Endothelial cell of umbilical vein (primary cell): ENCODE data around the gene C15orf61. TPM values are rescaled to one million over a fixed set of nuclear protein-coding genes. Genes with fewer than 3 reads are reported as not detected.

ENCODE experiments used
- BruUV-seq: library from RNA; stranded (reverse); fragments of 400-500 nt; replicated peaks from 2 replicates; lab custom pipeline; 2021; lab: Mats Ljungman, UMichigan
- CTCF ChIA-PET: fragments of 300-600, 350-600 bp; sonication (Branson Sonifier 250); formaldehyde crosslinking; loops from one replicate; lab custom pipeline; 2021; ENCODE audit warnings: antibody characterized with exemption, inconsistent platforms; lab: Charles Lee
- POLR2A ChIA-PET: fragments of 300-600, 350-600 bp; sonication (Branson Sonifier 250); formaldehyde crosslinking; loops from one replicate; lab custom pipeline; 2021; ENCODE audit warnings: antibody characterized with exemption, inconsistent platforms; lab: Charles Lee
- DNase-seq: peaks from one replicate; pipeline ENCODE4 v3.0.0-alpha.2; 2011; ENCODE audit warnings: low read depth, low spot score
- FAIRE-seq: peaks from 2 replicates; lab custom pipeline; 2011; peaks lifted over from hg19 to GRCh38; lab: Jason Lieb, UNC
- H2AFZ ChIP-seq: 2 replicates; pipeline ENCODE4 v1.6.0; 2012; ENCODE audit warnings: low read depth, low read length, control low read depth, inconsistent platforms
- H3K27ac ChIP-seq: 2 replicates; pipeline ENCODE4 v1.5.1; 2011; ENCODE audit warnings: low read depth, mild to moderate bottlenecking, control low read depth, low read length, moderate library complexity; ENCODE audit not compliant: insufficient read depth
- H3K27me3 ChIP-seq, 2 experiments: 2 replicates each; pipeline versions ENCODE4 v1.6.0 to v1.6.1; 2011; ENCODE audit warnings: low read length in 2 of 2, mixed read lengths in 1 of 2; ENCODE audit not compliant: control insufficient read depth in 2 of 2, insufficient read depth in 2 of 2
- H3K36me3 ChIP-seq, 2 experiments: 2 replicates in 1 of 2; 3 replicates in 1 of 2; pipeline ENCODE4 v1.5.1; 2011; ENCODE audit warnings: low read length in 2 of 2, mild to moderate bottlenecking in 1 of 2, moderate library complexity in 1 of 2; ENCODE audit not compliant: control insufficient read depth in 2 of 2, insufficient read depth in 2 of 2; ENCODE audit errors: extremely low read depth in 1 of 2
- H3K4me1 ChIP-seq: 3 replicates; pipeline ENCODE4 v1.5.1; 2011; ENCODE audit warnings: mild to moderate bottlenecking, low read length; ENCODE audit not compliant: control insufficient read depth, insufficient read depth; ENCODE audit errors: extremely low read depth
- H3K4me2 ChIP-seq: 2 replicates; pipeline ENCODE4 v1.6.1; 2011; ENCODE audit warnings: low read length, control low read depth, mixed read lengths; ENCODE audit not compliant: insufficient read depth
- H3K4me3 ChIP-seq, 3 experiments: fragments of 200-600 bp in 1 of 3; sonication (generic), shearing (Covaris generic) in 1 of 3; replicated peaks in 1 of 3; 2 replicates each; pipeline ENCODE4 v1.5.1; 2011 to 2016; ENCODE audit warnings: control low read depth in 3 of 3, low read length in 3 of 3, mild to moderate bottlenecking in 2 of 3, inconsistent platforms in 1 of 3, low read depth in 1 of 3, moderate library complexity in 1 of 3; ENCODE audit not compliant: insufficient read depth in 1 of 3
- H3K79me2 ChIP-seq: 2 replicates; pipeline ENCODE4 v1.6.0; 2012; ENCODE audit warnings: low read length, inconsistent platforms; ENCODE audit not compliant: control insufficient read depth, insufficient read depth
- H3K9ac ChIP-seq: replicated peaks from 2 replicates; pipeline ENCODE3; 2011; ENCODE audit warnings: low read length, control low read depth; ENCODE audit not compliant: insufficient read depth; ENCODE audit errors: extremely low read depth
- H3K9me1 ChIP-seq: replicated peaks from 3 replicates; pipeline ENCODE4 v1.6.0; 2011; ENCODE audit warnings: mild to moderate bottlenecking, low read length; ENCODE audit not compliant: control insufficient read depth, insufficient read depth; ENCODE audit errors: extremely low read depth
- H3K9me3 ChIP-seq: replicated peaks from 2 replicates; pipeline ENCODE4 v1.5.1; 2012; ENCODE audit warnings: low read length, inconsistent platforms; ENCODE audit not compliant: control insufficient read depth, insufficient read depth
- H4K20me1 ChIP-seq: replicated peaks from 2 replicates; pipeline ENCODE3; 2011; ENCODE audit warnings: mild to moderate bottlenecking, low read length; ENCODE audit not compliant: control insufficient read depth, insufficient read depth; ENCODE audit errors: extremely low read depth
- CTCF ChIP-seq, 2 donors: IDR thresholded peaks; 1 replicate in 1 of 2; 2 replicates in 1 of 2; pipeline ENCODE4 v1.5.1; 2011; ENCODE audit warnings: low read length in 2 of 2, mild to moderate bottlenecking in 2 of 2, moderate library complexity in 2 of 2, control low read depth in 1 of 2, inconsistent platforms in 1 of 2, low read depth in 1 of 2; ENCODE audit not compliant: insufficient read depth in 1 of 2; ENCODE audit errors: extremely low read depth in 1 of 2
- EZH2 ChIP-seq: IDR thresholded peaks from 2 replicates; pipeline ENCODE4 v1.6.1; 2012; ENCODE audit warnings: borderline replicate concordance, low read depth, mild to moderate bottlenecking, moderate library complexity, low read length, inconsistent platforms; ENCODE audit not compliant: severe bottlenecking
- FOS ChIP-seq: IDR thresholded peaks from 2 replicates; pipeline ENCODE4 v1.6.1; 2011; ENCODE audit warnings: mild to moderate bottlenecking, low read length, moderate library complexity, borderline replicate concordance; ENCODE audit not compliant: insufficient read depth
- GATA2 ChIP-seq: IDR thresholded peaks from 2 replicates; pipeline ENCODE4 v1.7.0; 2011; ENCODE audit warnings: low read depth, mild to moderate bottlenecking, moderate library complexity, mixed read lengths, low read length; ENCODE audit not compliant: insufficient read length, insufficient read depth
- JUN ChIP-seq: IDR thresholded peaks from 2 replicates; pipeline ENCODE4 v1.6.1; 2011; ENCODE audit warnings: borderline replicate concordance, low read depth; ENCODE audit not compliant: insufficient read length, insufficient read depth
- MAX ChIP-seq: IDR thresholded peaks from 2 replicates; pipeline ENCODE4 v1.6.1; 2011; ENCODE audit not compliant: insufficient read depth, insufficient read length
- MYC ChIP-seq: IDR thresholded peaks from one replicate; pipeline ENCODE4 v1.6.1; 2011; ENCODE audit warnings: mild to moderate bottlenecking, low read depth, low read length
- POLR2A ChIP-seq: IDR thresholded peaks from 2 replicates; pipeline ENCODE4 v1.6.1; 2012; ENCODE audit warnings: low read depth, mild to moderate bottlenecking, control low read depth, low read length
- POLR2AphosphoS5 ChIP-seq: IDR thresholded peaks from 2 replicates; pipeline ENCODE4 v1.6.1; 2012; ENCODE audit warnings: low read depth, mild to moderate bottlenecking, control low read depth, low read length, moderate library complexity; ENCODE audit not compliant: insufficient read depth
- dilution Hi-C: fragments of 300-500 bp; cut with MboI; formaldehyde crosslinking; loops from one replicate; pipeline ENCODE4 v1.15.0; 2019; ENCODE audit warnings: low sequenced_read_pairs; ENCODE audit not compliant: extremely low pct_ligation_motif_present
- intact Hi-C: fragments of 100-400 bp; cut with micrococcal nuclease; formaldehyde crosslinking; loops from one replicate; pipeline ENCODE4 v1.10.0; 2022
- polyA plus RNA-seq, 4 experiments: library from polyadenylated mRNA; depleted of rRNA in 3 of 4; stranded (reverse) in 3 of 4; unstranded in 1 of 4; fragments of >200 nt; gene quantifications; 2 replicates each; pipeline versions ENCODE4 v1.2.1 to v1.2.3, GENCODE V29; 2011 to 2012; ENCODE audit warnings: missing spikeins in 1 of 4
- total RNA-seq: library from RNA; stranded (reverse); gene quantifications from 2 replicates; pipeline ENCODE4 v1.2.3, GENCODE V29; 2021

The C15orf61 gene
- total and polyA plus RNA-seq, 2 donors (not counting 3 experiments of a cell fraction or from before 2014, with no cell fraction given), result 3.2 to 4.1 TPM

DNA sequence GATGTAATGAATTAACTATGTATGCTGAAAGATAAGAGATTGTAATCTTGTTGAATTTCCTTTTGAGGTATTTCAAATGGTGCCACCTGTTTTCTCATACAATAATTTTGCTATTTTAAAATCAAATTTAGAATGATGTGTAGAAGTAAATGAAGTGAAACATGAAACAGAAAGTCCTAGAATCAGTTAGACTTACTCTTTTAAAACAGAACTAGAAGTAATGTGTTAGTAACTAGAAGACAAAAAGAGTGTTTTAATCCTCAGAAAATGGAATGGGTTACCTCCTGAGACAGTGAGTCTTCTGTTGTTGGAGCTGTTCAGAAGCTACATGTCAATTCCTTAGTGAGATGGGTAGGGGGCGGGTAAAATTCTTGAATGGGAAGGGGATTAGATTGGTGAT lies 13.4 kb downstream of the C15orf61 start:
- Histone ChIP-seq H3K27me3 (no peaks in the 10 kb centered on the region), H3K4me2 (no peak overlapping the region), H3K9me1 (no peaks in the 10 kb centered on the region), H2AFZ (no peak overlapping the region), H3K79me2 (no peaks in the 10 kb centered on the region), H4K20me1 (no peaks in the 10 kb centered on the region), H3K9me3 (no peaks in the 10 kb centered on the region), H3K4me3 (no peak overlapping the region), H3K27ac (no peak overlapping the region), H3K36me3 (no peaks in the 10 kb centered on the region), H3K9ac (no peak overlapping the region), H3K4me1 (no peaks in the 10 kb centered on the region)
- intact Hi-C loops (loop anchor here (10.0 kb wide), 1 partner anchor 520 kb away; the partner anchor contains the start of gene PIAS1), dilution Hi-C loops (no loop called here)
- CTCF ChIA-PET, result no interaction called here
- FAIRE-seq (no peak), DNase-seq (no peak)
- POLR2A ChIA-PET, result no interaction called here
- TF ChIP-seq EZH2 (no peak), POLR2AphosphoS5 (no peak), POLR2A (no peak), MYC (no peak), CTCF (IDR thresholded peaks at IDR 0.05; ENCODE audit: extremely low read depth in 1 of 2, insufficient read depth in 1 of 2, low read depth in 1 of 2, low read length in 2 of 2) (no peak), JUN (no peak), GATA2 (no peak), FOS (no peak), MAX (no peak)
- no TSS peak for BruUV-seq
